GM12864 (cell line): ENCODE measurements around the gene RNF144A.

Experiments
- DNase-seq: peaks from one replicate; pipeline ENCODE4 v3.0.0-alpha.2; 2011; ENCODE audit warnings: low read depth
- H3K4me3 ChIP-seq: 2 replicates; pipeline ENCODE4 v1.5.1; 2011; ENCODE audit warnings: mild to moderate bottlenecking, low read depth, low read length, control low read depth
- CTCF ChIP-seq: IDR thresholded peaks from 2 replicates; pipeline ENCODE4 v1.5.1; 2011; ENCODE audit warnings: low read depth, mild to moderate bottlenecking, moderate library complexity, low read length, control low read depth, inconsistent platforms; ENCODE audit errors: missing control alignments

RNF144A gene

DNA sequence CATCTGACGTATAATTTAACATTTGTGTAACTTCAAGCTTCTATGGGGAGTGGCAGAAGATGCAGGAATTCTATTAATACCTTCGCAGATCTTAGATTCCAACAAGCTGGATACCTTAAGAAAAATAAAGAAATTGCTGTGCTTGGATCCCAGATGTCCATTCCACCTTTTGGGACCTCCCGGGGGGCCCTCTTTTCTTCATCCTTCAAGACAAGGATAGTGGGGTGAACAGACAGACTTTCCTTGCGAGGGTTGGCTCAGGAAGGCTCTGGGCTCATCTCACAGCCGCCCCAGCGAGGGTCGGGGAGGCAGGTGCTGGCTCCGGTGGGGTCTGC lies 509 bp upstream of the RNF144A start:
- H3K4me3 ChIP-seq = no peak overlapping the region
- no peak for TF ChIP-seq CTCF
- DNase-seq = no peak

DNA sequence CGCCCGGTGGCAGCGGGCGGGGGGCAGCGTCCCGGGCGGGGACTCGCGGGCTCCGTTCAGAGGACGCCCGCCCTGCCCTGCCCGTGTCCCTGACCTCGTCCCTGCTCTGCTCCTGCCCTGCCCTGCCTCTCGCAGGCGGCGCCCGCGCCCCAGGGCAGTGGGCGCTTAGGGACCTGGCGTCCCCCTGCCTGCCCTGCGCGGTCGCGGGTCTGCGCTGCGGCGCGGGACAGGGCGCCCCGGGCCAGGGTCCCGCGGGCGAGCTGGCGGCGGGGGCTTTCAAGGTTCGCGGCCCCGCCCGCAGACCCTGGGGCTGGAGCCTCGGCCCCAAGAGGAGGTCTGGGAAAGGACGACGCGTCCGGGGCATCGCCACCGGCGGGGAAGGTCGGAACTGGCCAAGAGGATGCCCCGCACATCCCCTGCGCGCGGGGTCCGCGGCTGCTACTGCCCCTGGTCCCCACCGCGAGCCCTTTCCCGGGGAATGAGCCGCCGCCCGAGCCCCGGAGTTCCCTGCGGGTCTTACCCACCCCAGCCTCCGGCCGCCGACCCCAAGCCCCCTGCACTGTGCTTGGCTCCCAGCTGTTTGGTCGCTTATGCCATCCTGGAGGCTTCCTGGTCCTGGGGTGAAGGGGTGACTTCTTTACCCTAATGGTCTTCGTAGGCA lies 679 bp downstream of the RNF144A start:
- H3K4me3 ChIP-seq = peak overlapping the region; percentile 54
- no peak for TF ChIP-seq CTCF
- no peak for DNase-seq

GRCh38 chr2:6919901-6920742 lies 2.9 kb downstream of the RNF144A start:
- no peak overlapping the region for H3K4me3 ChIP-seq
- no peak for TF ChIP-seq CTCF
- DNase-seq = no peak

DNA sequence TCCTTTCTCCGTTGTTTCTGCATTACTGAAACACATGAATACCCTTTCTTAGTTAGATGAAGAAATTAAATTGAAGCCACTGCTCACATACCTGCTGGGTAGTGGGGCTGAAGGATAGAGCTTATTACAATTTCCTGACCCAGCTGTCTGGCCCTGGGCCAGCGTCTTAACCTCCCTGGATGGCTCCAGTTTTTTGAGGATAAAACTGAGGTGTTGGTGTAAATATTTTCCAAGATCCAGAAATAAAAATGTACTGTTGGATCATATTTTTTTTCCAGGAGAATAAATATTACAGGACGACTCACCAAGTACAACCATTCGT lies 3.5 kb downstream of the RNF144A start:
- no peak for TF ChIP-seq CTCF
- DNase-seq = no peak

GRCh38 chr2:6921321-6921922 lies 4.2 kb downstream of the RNF144A start:
- H3K4me3 ChIP-seq = no peak overlapping the region
- TF ChIP-seq CTCF = no peak
- no peak for DNase-seq

More for the DNA sequence above, 3.5 kb downstream of the RNF144A start:
- H3K4me3 ChIP-seq = no peak overlapping the region

DNA sequence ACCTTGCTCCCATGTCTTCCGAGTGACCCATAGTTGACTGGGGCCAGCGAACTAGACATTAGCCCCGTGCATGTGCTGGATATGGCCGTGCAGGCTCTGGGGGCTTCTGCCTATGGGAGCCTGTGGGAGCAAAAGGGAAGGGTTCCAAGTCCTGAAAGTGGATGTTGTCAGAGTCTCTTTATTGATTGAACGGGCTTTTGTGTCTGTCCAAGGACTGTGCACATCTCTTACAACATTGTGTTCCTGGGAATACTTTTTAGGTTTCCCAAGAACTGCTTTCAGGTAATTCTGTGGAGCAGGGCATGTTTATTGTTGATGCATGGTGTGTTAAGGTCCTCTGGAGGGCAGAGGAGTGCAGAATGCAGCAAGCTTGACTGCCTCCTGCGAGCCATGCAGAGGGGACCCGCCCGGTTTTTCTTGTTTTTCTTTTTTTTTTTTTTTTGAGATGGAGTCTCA lies 5.0 kb downstream of the RNF144A start:
- no peak overlapping the region for H3K4me3 ChIP-seq
- no peak for DNase-seq
- TF ChIP-seq CTCF = no peak
